ENCODE data around the gene STIP1.

STIP1 gene

GRCh38 chr11:64220798-64221197, 34.8 kb downstream of the STIP1 start:
- no peak for DNase-seq (ENCODE audit: low read depth in 2 of 3, low spot score in 1 of 3)

- DNase-seq (ENCODE audit: low read depth in 2 of 3, low spot score in 1 of 3) = no peak
Measured at GRCh38 chr11:64222651-64223000, 36.7 kb downstream of the STIP1 start.

DNA sequence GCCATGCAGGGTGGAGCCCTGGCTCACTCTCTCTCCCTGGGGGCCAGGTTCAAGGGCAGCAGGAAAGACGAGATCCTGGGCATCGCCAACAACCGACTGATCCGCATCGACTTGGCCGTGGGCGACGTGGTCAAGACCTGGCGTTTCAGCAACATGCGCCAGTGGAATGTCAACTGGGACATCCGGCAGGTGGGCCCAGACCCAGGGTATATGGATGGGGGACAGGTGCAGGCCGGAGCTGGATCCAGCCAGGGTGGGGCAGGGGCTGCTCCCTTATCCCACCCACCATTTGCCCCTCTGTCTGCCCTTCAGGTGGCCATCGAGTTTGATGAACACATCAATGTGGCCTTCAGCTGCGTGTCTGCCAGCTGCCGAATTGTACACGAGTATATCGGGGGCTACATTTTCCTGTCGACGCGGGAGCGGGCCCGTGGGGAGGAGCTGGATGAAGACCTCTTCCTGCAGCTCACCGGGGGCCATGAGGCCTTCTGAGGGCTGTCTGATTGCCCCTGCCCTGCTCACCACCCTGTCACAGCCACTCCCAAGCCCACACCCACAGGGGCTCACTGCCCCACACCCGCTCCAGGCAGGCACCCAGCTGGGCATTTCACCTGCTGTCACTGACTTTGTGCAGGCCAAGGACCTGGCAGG, 37.2 kb downstream of the STIP1 start:
- DNase-seq (ENCODE audit: low read depth in 2 of 3, low spot score in 1 of 3) = no peak

GRCh38 chr11:64224151-64224890, 38.4 kb downstream of the STIP1 start:
- DNase-seq (ENCODE audit: low read depth in 2 of 3, low spot score in 1 of 3) = no peak

- DNase-seq (ENCODE audit: low read depth in 2 of 3, low spot score in 1 of 3) = no peak
Measured at GRCh38 chr11:64224891-64225607, 39.1 kb downstream of the STIP1 start.

DNA sequence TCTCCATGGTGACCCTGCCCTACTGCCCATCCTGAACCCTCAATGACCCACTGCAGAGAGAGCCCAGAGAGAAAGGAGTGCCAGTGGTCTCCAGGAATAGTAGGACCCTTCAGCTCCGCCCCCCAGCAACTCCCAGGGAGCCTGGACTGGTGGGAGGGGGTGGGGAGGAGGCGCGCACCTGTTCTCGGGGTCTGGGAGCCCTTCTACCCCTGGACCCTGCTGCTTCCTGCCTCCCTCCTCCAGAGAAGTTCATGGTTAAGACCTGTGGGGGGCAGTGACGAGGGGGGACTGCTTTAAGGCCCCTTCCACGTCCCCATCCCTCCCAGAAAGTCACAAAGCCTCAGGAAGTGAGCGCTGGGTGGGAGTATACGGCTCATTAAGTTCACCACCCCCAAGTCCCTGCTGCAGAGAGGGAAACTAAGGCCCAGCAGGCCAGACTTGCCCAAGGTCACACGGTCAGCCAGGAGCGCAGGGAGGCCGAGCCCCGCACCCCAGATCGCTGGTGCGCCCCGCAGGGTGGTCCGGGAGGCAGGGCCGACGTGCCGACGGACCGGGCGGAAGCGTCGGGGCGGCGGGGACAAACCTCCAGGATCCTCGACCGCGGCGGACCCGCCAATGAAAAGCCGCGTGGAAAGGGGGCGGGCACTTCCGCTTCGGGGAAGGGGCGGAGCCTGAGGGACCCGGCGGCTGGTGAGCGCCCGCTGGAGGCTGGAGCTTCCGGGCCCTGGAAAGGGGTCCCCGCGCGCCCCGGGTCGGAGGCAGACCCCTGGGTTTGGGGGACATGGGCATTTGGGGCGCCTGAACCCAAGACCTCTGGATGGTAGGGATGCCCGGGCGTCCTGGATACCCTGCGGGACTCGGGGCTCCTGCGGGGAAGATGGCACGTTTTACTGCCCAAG, 39.9 kb downstream of the STIP1 start, which contains the start of the genes NUDT22 and TRPT1:
TSS of gene NUDT22 (plus strand) at position 667 of the 899 bp plus-strand sequence. CDS start 379 bp downstream, outside the sequence.
TSS of gene TRPT1 (minus strand) at position 579 of the 899 bp plus-strand sequence. CDS start at position 253, 326 bp downstream.
- peak; percentile 87 to 96 (median 90) for DNase-seq (ENCODE audit: low read depth in 2 of 3, low spot score in 1 of 3)

- peak in 1 of 3 donors; percentile 49 for DNase-seq (ENCODE audit: low read depth in 2 of 3, low spot score in 1 of 3)
Measured at GRCh38 chr11:64226507-64227051, 40.6 kb downstream of the STIP1 start.

- no peak for DNase-seq (ENCODE audit: low read depth in 2 of 3, low spot score in 1 of 3)
Measured at GRCh38 chr11:64227405-64227956, 41.5 kb downstream of the STIP1 start.

DNA sequence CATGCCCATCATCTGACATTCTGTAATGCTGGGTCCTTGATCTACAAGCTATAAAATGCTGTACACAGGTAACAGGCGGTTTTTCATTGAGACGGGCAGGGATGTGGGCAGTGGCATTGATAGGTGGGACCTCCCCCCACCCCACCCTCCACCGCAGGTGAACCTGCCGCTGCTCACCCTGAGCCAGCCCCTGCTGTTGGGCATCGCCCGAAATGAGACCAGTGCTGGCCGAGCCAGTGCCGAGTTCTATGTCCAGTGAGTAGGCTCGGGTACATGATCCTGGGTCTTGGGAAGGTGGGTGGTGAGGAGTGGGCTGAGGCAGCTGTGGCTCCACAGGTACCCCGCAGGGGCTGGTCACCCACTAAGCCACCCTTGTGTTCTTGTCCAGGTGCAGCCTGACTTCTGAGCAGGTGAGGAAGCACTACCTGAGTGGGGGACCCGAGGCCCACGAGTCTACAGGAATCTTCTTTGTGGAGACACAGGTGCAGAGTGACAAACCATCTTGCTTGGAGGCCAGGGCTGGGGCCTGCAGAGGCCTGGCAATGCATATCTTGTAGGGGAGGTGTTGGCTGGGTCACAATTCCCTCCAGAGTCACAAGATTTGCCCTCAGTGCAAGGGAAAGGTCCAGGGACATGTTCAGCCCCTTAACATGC, 43.2 kb downstream of the STIP1 start:
- no peak for DNase-seq (ENCODE audit: low read depth in 2 of 3, low spot score in 1 of 3)

DNA sequence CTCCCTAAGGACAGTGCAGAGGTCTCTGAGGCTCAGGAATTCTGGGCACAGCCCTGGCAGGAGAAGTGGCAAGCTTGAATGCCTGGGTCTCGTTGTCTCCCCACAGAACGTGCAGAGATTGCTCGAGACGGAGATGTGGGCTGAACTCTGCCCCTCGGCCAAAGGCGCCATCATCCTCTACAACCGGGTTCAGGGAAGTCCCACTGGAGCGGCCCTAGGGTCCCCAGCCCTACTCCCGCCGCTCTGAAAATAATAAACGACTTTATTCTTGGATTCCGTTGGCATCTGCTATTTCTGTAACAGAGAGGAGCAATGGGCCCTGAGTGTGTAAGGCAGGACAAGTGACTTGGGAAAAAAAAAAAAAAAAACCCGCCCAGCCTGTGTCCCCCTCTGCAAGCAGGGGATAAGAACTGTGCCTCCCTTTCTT, 43.8 kb downstream of the STIP1 start:
- no peak for DNase-seq (ENCODE audit: low read depth in 2 of 3, low spot score in 1 of 3)

- peak; percentile 76 to 87 (median 85) for DNase-seq (ENCODE audit: low read depth in 2 of 3, low spot score in 1 of 3)
Measured at GRCh38 chr11:64230171-64230984, 44.4 kb downstream of the STIP1 start, which contains the start of gene DNAJC4. TSS of gene DNAJC4 (plus strand) at chr11:64230548. CDS start at chr11:64230855, 307 bp downstream.

DNA sequence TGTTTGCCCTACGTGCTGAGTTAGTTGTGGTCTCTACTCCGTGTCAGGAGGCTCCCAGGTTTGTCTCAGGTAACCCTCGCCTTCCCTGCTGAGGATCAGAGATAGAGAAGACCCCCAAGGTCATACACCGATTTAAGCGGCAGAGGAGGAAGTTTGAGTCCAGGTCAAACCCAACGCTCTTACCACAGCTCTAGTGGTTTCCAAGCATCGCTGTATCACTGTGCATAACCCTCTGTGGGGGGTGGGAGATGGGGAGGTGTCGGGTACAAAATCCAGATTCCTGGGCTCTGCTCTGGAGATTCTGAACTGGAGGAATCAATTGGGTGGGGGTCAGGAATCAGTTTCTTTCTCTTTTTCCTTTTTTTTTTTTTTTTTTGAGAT, 45.0 kb downstream of the STIP1 start:
- DNase-seq (ENCODE audit: low read depth in 2 of 3, low spot score in 1 of 3) = no peak

DNA sequence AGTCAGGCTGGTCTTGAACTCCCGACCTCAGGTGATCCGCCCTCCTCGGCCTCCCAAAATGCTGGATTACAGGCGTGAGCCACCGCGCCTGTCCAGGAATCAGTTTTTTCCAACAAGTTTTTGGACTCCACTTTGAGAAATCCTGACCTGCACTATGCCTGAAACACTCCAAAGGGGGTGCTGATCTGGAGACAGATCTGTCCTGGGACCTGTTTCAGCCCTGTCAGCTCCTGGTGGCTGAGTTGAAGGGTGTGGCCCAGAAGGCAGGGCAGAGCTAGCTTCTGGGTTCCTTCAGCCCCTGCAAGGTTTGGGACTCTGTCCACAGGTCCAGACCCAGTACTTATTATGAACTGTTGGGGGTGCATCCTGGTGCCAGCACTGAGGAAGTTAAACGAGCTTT, 45.6 kb downstream of the STIP1 start:
- no peak for DNase-seq (ENCODE audit: low read depth in 2 of 3, low spot score in 1 of 3)

DNA sequence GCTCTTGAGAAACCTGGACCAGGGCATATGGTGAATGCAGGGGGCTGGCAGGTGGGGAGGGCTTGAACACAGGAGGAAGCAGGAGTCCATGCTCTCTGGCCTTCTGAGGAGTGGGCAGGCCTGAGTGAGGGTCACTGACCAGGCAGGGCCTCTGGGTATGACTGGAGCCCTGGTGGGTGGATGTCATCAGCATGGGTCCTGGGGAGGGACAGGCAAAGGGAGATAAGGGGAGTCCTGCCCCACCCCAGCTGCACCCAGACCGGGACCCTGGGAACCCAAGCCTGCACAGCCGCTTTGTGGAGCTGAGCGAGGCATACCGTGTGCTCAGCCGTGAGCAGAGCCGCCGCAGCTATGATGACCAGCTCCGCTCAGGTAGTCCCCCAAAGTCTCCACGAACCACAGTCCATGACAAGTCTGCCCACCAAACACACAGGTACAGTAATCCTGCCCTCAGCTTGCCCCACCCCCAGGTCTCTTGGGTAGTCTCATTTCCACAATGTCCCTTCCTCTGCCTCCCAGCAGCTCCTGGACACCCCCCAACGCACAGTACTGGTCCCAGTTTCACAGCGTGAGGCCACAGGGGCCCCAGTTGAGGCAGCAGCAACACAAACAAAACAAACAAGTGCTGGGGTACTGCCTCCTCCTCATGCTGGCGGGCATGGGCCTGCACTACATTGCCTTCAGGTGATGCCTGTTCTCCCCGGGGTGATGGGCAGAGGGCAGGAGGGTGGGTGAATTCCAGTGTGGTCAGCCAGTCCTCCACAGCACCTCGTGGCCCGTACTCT, 46.4 kb downstream of the STIP1 start:
- DNase-seq (ENCODE audit: low read depth in 2 of 3, low spot score in 1 of 3) = no peak

DNA sequence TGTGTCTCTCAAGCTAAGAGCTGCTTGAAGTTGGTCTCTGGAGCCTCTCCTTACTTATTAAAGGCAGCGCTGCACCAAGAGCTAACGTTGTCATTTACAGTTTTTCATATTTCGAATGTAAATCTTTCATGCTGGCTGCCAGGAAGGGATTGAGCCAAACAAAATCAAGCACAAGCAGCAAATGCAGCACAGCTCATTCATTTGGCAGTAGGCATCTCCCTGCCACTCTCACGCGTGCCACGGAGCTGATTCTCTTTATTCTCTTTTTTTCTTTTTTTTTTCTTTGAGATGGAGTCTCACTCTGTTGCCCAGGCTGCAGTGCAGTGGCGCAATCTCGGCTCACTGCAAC, 47.0 kb downstream of the STIP1 start:
- DNase-seq (ENCODE audit: low read depth in 2 of 3, low spot score in 1 of 3) = no peak

DNA sequence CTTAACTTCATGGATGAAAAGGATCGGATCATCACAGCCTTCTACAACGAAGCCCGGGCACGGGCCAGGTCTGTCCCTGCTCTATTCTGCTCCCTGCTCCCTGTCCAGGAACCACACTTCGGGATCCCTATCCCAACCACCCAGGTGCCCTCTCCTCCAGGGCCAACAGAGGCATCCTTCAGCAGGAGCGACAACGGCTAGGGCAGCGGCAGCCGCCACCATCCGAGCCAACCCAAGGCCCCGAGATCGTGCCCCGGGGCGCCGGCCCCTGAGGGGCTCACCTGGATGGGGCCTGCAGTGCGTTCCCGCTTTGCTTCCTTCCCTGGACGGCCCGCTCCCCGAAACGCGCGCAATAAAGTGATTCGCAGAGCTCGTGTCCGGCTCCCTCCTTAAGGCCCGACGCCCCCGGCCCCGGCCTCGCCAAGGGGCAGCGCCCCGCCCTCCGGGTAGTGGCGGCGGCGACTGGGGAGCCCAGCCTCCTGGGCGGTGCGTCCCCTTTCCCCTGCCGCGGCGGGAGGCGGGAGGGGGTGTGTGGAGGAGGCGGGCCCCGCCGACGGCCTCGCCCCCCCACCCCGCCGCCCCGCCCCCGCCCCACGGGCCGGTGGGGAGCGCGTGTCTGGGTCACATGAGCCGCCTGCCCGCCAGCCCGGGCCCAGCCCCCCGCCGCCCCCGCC, 48.1 kb downstream of the STIP1 start, which contains the start of gene VEGFB:
TSS of gene VEGFB (plus strand) at position 672 of the 674 bp plus-strand sequence. CDS start 250 bp downstream, outside the sequence.
- peak in 1 of 3 donors; percentile 63 for DNase-seq (ENCODE audit: low read depth in 2 of 3, low spot score in 1 of 3)

DNA sequence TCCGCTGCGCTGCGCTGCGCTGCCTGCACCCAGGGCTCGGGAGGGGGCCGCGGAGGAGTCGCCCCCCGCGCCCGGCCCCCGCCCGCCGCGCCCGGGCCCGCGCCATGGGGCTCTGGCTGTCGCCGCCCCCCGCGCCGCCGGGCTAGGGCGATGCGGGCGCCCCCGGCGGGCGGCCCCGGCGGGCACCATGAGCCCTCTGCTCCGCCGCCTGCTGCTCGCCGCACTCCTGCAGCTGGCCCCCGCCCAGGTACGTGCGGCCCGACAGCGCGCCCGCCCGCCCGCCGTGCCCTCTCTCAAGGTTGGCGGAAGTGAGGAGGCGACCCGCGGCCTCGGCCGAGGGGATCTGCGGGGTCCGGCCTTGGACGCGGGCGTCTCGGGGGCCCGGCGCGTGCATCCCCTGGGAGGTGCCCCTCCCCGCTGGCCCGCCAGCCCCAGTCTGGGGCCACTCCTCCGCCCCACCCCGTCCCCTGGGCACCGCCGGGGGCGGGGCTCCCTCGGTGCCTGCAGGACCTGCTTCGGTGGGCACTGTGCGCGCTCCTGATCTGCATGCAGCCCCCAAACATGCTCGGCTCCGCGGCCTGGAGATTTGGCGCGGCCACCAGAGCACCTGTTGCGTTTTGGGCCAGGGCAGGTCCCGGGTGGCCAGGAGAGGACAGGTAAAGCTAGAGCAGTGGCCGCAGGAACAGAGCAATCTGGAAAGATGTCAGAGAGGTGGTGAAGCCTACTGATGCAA, 48.8 kb downstream of the STIP1 start:
- no peak for DNase-seq (ENCODE audit: low read depth in 2 of 3, low spot score in 1 of 3)
